GM12874 (cell line): ENCODE results near the gene JAK1.

ENCODE experiments used
- TF ChIP-seq, protein P1 (sequence below): IDR thresholded peaks from 2 replicates; pipeline ENCODE4 v1.5.1; 2011; ENCODE audit warnings: low read depth, mild to moderate bottlenecking, control low read depth, low read length, moderate library complexity; ENCODE audit not compliant: insufficient read depth

JAK1 gene

GRCh38 chr1:64864018-64864940, 102.1 kb downstream of the JAK1 start:
- TF ChIP-seq, protein P1, sequence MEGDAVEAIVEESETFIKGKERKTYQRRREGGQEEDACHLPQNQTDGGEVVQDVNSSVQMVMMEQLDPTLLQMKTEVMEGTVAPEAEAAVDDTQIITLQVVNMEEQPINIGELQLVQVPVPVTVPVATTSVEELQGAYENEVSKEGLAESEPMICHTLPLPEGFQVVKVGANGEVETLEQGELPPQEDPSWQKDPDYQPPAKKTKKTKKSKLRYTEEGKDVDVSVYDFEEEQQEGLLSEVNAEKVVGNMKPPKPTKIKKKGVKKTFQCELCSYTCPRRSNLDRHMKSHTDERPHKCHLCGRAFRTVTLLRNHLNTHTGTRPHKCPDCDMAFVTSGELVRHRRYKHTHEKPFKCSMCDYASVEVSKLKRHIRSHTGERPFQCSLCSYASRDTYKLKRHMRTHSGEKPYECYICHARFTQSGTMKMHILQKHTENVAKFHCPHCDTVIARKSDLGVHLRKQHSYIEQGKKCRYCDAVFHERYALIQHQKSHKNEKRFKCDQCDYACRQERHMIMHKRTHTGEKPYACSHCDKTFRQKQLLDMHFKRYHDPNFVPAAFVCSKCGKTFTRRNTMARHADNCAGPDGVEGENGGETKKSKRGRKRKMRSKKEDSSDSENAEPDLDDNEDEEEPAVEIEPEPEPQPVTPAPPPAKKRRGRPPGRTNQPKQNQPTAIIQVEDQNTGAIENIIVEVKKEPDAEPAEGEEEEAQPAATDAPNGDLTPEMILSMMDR = no peak

DNA sequence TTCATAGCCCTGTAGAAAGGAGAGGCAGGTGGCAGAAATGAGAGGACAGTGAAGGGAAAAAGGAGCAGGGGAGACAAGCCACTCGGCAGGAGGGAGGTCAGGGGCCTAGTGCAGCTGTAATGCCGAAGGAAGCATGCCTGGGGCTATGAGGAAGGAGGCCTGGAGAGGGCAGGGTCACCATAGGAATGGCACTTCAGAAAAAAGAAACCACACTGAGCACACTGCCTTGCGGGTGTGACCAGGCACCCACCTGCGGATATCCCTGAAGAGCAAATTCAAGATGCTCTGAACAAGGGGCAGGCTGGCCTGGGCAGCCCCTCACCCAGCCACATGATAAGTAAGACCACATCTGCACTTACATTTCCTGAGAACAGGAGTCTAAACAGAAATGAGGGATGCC, 104.7 kb downstream of the JAK1 start:
- TF ChIP-seq, protein P1 = no peak

DNA sequence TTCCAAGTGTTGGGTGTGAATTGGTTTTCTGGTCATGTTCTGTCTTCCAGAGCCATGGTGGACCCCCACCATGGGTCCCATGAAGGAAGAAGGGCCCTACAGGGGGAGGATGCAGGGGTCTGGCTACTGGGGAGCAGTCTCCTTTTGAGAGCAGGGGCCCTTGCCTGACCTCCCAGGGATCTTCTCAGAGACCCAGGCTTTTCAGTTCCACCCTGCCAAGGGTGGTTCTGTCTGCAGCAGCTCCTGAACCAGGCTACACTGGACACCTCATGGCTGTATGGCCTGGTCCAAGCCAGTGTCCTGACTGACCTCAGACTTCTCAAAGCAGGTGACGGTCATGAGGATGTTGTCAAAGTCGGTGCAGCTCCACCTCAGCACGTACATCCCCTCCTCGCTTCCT, 109.0 kb downstream of the JAK1 start:
- TF ChIP-seq, protein P1 = no peak

DNA sequence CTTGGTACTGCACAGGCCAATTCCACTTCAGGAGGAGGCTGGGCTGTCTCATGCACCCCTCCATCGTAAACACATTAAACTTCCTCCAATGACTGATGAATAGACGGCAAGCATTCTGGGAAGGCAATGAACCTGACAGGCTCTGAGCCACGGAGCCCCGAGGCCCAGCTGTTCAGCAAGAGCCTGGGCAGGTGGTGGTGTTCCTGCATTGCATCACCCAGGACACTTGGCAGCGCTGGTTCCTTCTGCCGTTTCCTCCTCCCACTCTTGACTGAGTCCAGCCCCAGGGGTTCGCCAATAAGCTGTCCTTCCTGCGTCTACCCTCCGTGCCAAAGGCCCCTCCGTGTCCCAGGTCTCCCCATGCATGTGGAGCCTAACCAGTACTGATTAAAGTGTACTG, 109.8 kb downstream of the JAK1 start:
- TF ChIP-seq, protein P1 = no peak

DNA sequence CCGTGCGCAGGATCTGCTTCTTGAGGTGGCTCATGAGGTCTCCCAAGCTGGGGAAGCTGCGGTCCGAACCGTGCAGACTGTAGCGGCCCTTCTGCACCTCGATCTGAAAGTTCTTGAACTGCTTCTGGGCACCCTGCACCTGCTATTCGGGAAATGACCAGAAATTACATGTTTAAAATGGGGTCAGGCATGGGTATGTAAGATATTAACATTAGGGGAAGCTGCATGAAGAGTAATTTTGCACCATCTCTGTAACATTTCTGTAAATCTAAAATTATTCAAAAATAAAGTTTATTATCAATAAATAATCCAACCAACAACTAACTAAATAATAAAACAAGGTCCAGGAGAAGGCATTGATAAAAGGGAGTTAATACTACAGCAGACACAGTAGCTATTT, 110.8 kb downstream of the JAK1 start:
- TF ChIP-seq, protein P1 = no peak

DNA sequence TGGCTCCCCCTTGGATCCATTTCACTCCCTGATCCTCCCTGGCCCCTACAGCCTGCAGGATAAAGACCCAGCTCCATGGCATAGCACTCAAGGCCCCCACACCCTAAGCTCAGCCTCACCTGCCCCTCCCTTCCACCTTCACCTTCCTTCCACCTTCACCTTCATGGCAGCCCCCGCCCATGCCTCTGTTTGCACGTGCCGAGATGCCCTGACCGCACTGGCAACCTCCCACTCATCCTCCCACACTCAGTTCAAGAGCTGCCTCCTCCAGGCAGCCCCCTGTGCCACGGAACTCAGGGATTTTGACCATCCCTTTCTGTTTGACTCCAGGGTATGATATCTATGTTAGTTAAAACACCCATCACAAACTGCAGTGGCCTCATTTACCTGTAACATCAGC, 111.7 kb downstream of the JAK1 start:
- TF ChIP-seq, protein P1 = no peak

GRCh38 chr1:64851664-64852063, 114.7 kb downstream of the JAK1 start:
- TF ChIP-seq, protein P1 = no peak
